NCI-H1417 (cell line): ENCODE data around the gene KIFC1.

Experiments
- DNase-seq, 3 experiments: peaks; one replicate each; lab custom pipeline; 2025; lab: John Stamatoyannopoulos, UW

KIFC1 gene

GRCh38 chr6:33441457-33441856 lies 49.8 kb downstream of the KIFC1 start:
- DNase-seq: no peak

DNA sequence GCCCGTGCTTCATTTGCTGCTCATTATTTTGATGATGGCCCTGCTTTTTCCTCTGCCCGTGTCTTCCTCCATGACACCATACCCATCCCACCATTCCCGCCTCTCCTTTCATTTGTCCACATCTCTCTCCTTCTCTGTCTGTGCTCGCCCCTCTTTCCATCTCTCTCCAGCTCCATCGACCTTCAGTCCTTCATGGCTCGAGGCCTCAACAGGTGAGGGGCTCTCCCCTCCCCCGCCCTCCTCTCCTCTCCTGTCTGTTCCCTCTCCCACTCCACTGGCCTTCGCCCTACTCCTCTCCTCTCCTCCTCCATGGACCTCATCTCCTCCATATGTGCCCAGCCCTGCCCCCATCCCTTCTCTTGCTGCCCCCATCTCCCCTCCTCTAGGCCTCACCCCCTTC lies 50.7 kb downstream of the KIFC1 start:
- no peak for DNase-seq

DNA sequence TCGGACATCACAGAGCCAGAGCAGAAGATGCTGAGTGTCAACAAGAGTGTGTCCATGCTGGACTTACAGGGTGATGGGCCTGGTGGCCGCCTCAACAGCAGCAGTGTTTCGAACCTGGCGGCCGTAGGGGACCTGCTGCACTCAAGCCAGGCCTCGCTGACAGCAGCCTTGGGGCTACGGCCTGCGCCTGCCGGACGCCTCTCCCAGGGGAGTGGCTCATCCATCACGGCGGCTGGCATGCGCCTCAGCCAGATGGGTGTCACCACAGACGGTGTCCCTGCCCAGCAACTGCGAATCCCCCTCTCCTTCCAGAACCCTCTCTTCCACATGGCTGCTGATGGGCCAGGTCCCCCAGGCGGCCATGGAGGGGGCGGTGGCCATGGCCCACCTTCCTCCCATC lies 51.4 kb downstream of the KIFC1 start:
- DNase-seq: no peak

DNA sequence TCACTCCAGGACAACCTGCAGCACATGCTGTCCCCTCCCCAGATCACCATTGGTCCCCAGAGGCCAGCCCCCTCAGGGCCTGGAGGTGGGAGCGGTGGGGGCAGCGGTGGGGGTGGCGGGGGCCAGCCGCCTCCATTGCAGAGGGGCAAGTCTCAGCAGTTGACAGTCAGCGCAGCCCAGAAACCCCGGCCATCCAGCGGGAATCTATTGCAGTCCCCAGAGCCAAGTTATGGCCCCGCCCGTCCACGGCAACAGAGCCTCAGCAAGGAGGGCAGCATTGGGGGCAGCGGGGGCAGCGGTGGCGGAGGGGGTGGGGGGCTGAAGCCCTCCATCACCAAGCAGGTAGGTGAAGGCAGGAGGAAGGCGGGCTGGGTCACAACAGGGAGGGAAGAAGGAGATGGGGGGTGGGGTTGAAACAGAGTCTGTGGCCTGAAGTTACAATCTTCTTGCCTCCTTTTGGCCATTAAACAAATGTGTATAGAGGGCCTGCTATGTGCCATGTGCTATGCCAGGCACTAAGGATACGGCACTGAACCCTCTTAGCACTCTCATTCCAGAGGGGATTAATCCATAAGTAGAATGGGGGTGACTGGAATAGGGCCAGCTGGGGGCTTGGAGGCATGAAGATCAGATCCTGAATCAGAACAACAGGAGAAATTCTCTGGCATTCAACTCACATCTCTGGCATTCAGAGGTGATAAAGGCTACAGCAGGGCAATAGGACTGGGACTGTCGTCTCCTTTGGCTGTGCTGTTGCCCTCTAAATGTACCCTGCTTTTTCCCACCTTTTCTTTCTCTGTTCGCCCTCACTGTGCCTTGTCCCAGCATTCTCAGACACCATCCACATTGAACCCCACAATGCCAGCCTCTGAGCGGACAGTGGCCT lies 52.2 kb downstream of the KIFC1 start:
- no peak for DNase-seq

GRCh38 chr6:33445119-33445603 lies 53.5 kb downstream of the KIFC1 start:
- no peak for DNase-seq

DNA sequence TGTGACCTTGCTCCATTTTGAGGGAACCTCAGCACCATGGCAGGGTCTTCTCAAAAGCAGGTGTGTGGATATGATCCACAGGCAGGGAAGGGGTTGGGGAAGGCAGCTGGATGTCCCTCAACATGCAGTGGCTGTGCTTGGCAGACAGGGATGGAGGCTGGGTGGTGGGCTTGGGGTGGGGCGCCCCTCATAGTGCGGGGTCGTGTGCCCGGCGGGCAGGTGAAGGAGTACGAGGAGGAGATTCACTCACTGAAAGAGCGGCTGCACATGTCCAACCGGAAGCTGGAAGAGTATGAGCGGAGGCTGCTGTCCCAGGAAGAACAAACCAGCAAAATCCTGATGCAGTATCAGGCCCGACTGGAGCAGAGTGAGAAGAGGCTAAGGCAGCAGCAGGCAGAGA lies 54.7 kb downstream of the KIFC1 start:
- DNase-seq: no peak

- DNase-seq: no peak
Measured at GRCh38 chr6:33450434-33450833, 58.8 kb downstream of the KIFC1 start.

GRCh38 chr6:33451606-33452005 lies 60.0 kb downstream of the KIFC1 start:
- no peak for DNase-seq

DNA sequence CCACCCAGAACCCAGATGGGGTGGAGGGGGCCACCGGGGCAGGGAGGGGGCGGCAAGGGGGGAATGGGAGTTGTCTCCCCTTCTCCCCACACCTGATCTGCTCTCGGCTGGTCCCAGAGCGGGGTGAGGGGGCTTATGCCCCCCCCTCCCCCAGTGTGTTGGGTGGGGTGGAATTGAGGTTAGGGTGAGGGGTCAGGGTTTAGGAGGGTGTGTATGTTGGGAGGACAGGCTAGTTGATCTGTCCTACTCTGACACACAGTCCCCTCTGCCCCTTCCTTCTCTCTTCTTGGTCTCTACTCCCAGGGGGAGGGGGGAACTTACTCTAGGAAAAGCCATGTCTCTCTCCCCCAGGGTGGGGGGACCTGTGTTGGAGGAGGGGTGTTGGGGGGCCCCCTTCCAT lies 60.9 kb downstream of the KIFC1 start:
- DNase-seq: no peak

DNA sequence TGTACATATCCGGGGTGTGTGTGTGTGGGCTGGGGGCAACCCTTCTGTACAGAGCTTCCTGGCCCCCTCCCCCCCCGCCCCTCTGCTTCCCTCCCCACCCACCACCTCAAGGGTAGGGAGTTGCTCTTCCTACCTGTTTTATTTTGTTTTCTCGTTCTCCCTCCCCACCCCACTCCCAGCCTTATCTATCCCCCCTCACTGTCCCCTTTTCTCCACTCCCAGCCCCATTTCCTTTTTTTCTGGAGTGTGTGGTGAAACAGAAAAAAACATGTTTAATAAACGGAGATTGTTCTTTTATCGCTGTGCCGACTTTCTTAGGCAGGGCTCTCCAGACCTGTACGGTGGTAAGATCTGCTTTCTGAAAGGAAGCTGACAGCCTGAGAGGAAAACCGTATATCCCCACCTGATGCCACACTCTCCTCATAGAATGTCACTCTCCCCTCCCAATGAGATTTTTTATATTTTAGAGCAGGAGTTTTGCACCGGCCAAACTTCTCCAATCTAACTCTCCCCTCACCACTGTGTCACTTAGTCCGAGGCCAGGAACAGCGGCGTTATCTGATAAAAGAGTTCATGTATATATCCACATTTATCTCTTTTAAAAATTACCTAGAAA lies 61.9 kb downstream of the KIFC1 start:
- peak in 1 of 3 experiments; percentile 35 for DNase-seq

DNA sequence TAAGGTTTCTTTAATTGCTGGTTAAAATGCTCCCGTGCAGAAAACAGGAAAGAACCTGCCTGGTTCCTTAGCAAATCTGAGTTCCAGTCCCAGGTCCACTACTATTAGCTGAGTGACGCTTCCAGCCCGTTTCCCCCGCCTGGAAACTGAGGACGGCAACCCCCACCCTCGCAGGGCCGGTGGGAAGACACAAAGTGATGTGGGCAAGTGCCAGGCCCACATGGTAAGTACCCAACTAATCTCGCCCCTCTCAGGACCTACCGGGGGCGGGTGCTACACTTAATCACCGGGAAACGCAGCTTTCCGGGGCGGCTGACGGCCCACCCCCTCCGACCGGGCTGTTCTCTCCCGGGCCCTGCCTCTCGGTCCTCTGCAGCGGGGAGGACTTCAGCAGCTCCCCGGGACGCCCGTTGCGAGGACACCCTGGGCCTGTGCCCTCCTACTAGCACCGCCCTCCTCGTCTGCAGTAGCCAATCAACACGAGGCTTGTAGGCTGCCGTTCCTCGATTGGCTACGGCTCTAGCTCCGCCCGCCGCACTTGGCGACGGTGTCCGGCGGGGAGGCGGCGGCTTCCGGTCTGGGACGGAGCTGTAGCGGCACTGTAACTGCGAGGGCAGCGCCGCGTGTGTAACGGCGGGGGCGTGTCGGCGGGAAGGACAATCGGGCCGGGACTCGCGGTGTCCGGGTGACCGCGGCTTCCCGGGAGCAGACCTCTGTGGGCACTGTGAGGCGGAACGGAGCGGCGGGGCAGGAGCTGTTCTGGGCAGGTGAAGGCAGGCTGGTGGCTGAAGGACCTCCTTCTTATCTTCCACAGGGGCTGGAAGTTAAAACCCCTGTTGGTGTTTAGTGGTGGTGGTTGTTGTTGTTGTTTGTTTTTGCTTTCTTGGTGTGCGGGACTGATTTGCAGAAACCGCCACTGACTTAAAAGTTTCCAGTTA lies 62.7 kb downstream of the KIFC1 start, which contains the start of gene ZBTB9:
ZBTB9 (plus strand) TSS at position 568 of the 938 bp plus-strand sequence. CDS start 525 bp downstream, outside the sequence.
- DNase-seq: peak; percentile 94 to 96 (median 95)

DNA sequence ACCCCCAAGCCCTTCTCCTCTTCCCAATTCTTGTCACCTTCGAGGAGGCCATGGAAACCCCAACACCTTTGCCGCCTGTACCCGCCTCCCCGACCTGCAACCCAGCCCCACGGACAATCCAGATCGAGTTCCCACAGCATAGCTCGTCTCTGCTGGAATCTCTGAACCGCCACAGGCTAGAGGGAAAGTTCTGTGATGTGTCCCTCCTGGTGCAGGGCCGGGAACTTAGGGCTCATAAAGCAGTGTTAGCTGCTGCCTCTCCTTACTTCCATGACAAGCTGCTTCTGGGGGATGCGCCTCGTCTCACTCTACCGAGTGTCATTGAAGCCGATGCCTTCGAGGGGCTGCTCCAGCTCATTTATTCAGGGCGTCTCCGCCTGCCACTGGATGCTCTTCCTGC lies 63.4 kb downstream of the KIFC1 start:
- DNase-seq: no peak

GRCh38 chr6:33456156-33456555 lies 64.5 kb downstream of the KIFC1 start:
- DNase-seq: no peak

DNA sequence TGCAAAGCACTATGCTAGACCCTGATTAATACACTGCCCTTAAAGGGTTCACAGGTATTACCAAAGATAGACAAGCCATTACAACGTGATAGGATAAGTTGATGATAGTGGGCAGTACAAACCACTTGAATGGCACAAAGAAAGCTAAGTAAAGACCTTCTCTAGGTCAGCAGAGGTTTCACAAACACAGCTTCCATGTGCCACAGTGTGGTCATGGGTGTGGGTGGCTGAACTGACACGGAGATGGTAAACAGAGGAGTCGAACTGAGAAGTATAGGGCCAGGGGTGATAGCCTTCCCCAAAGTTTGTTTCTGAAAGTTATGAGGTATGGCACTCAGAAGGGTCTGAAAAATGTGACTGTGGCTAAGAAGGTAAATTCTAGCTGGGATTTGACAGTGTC lies 67.1 kb downstream of the KIFC1 start:
- DNase-seq: no peak

DNA sequence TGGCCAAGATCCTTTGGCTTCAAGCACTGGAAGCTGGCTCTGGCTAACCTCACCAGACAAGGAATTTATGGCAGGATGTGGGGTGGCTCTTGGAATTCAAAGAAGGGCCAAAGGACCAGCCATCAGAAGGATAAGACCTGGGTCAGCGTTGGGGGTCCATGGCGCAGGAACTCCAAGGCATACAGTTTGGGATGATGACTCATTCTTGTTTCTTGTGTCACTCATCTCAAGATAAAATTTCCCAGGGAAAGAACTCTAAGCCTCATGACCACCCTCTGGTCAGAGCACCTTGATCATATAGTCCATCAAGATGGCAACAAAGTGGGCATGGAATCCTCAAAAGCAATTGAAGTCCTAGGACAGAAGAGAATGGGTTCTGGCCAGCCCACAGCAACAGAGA lies 67.6 kb downstream of the KIFC1 start:
- DNase-seq: no peak
